Hippocampal formation (tissue), 2 donors: ENCODE data around the gene VPS13A.
A peak's percentile ranks its signal among the peaks of the same experiment; 100 is the strongest.
"Not testable (repeated sequence)": the region's sequence is repeated elsewhere in the genome, so short reads cannot be mapped to it uniquely, and the experiment has no call there.

Source experiments
- DNase-seq, 2 donors: peaks; one replicate each; lab custom pipeline; 2025; lab: John Stamatoyannopoulos, UW

The VPS13A gene

GRCh38 chr9:77188242-77188641 is 10.9 kb downstream of the VPS13A start:
- DNase-seq: no peak

- DNase-seq: no peak
Observed at GRCh38 chr9:77194423-77194822, 17.1 kb downstream of the VPS13A start.

GRCh38 chr9:77210116-77210515 is 32.8 kb downstream of the VPS13A start:
- no peak for DNase-seq

DNA sequence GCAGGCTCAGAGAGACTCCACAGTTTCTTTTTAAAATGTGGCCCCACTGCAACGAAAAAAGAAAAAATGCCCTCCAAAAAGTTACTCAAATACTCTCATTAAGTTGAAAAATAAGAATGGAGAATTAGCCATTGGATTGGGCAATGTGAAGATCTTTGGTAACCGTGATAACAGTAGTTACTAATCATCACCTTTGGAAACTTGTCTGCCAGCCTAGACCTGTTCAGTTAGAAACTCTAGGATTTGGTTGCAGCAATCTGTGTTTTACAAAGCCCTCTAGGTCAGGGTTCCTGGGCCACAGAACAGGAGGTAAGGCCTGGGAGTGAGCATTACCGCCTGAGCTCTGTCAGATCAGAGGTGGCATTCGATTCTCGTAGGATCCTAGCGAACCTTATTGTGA is 34.2 kb downstream of the VPS13A start:
- DNase-seq: no peak

DNA sequence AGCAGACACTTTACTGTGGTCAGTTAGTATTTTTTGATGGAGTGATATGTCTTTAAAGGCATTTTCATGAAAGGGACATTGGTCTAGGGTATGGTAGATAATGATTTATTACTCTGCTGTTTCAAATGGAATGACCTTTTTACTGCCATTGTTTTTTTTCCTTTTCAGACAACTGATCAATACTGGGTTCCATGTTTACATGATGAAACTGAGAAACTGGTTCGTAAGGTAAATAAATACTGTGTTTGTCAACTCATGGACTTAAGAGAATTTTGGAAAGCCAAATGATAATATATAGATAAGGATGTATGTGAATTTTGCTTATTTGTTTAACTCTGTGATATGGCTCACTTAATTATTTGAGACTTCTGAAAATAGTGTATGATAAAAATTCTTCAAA is 35.5 kb downstream of the VPS13A start:
- DNase-seq: no peak

DNA sequence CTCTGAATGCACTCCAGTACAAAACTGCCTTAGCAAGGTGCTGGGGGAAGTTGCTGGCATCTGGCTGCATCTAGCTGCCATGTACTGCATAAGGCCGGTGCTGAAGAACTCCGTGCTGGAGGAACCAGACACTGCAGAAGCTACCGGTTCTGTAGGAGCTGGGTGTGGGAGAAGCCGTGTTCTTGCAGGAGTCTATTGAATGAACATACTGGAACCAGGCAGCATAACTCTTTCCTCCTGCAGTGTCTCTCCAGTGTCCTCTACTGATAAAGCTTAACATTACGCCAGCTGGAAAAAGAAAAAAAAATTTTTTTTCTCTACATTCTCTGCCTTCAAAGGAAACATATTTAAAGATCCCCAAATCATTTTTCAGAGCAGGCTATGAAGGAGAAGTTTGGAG is 38.5 kb downstream of the VPS13A start:
- peak in 1 of 2 donors; percentile 56 for DNase-seq

DNA sequence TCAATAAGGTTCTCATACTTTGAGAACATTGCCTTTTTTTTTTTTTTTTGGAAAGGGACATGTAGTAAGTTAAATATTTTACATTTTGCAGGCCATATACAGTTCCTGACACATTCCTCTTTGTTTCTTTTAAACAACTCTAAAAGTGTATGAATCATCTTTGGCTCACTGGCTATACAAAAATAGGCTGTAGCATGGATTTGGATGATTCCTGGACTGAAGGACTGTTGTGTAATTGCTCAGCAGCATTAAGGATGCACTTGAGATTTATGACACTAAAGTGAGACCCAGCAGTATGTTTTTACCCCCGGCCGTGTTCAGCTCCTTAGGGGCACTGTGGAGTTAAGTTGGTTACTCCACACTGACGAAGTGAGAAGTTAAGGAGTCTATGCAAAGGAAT is 41.3 kb downstream of the VPS13A start:
- no peak for DNase-seq

GRCh38 chr9:77221431-77221830 is 44.1 kb downstream of the VPS13A start:
- no peak for DNase-seq

DNA sequence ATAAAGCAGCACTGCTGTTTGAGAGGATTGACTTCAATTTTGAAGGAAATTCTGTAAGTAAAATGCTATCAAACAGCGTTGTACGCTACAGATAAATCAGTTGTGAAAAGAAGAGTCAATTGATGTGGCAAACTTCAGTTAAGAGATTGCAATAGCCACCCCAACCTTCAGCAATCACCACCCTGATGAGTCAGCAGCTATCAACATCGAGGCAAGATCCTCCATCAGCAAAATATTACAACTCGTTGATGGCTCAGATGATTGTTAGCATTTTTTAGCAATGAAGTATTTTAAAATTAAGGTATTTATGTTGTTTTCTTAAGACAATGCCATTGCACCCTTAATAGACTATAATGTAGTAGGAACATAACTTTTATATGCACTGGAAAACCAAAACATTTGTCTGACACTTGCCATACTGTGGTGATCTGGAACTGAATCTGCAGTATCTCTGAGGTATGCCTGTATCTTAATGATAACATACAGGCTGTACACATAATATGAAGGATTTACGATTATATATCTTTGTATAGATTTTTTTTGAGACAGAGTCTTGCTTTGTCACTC is 47.5 kb downstream of the VPS13A start:
- DNase-seq: no peak

GRCh38 chr9:77236693-77237092 is 59.4 kb downstream of the VPS13A start:
- no peak for DNase-seq

- DNase-seq: no peak
Observed at GRCh38 chr9:77237896-77238295, 60.6 kb downstream of the VPS13A start.

DNA sequence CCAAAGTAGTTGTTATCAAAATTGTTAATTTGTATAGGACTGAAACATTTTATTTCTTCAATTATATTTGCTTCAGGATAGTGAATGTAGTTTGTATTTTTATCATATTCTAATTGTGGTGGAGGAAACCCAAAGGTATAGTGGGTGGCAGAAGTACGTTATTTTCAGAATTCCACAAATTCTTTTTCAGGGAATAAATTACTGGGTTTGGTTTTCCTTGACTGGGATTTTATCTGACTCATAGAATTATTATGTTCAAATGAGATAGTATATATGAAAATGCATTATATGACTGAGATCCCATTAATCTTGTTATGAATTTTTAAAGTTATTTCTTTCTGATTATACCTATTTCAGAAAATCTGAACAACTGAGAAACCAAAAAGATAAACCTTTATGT is 73.7 kb downstream of the VPS13A start:
- DNase-seq: no peak

- DNase-seq: no peak
Observed at GRCh38 chr9:77257275-77257674, 79.9 kb downstream of the VPS13A start.

DNA sequence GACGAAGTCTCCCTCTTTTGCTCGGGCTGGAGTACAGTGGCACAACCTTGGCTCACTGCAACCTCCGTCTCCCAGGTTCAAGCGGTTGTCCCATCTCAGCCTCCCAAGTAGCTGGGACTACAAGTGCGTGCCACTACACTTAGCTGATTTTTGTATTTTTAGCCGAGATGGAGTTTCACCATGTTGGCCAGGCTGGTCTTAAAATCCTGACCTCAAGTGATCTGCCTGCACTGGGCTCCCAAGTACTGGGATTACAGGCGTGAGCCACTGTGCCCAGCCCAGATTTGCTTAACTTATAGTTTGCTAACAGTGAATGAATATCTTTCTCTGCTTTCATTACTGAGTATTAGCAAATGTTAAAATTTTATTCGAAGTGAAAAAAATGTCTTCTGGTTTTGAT is 84.3 kb downstream of the VPS13A start:
- no peak for DNase-seq

DNA sequence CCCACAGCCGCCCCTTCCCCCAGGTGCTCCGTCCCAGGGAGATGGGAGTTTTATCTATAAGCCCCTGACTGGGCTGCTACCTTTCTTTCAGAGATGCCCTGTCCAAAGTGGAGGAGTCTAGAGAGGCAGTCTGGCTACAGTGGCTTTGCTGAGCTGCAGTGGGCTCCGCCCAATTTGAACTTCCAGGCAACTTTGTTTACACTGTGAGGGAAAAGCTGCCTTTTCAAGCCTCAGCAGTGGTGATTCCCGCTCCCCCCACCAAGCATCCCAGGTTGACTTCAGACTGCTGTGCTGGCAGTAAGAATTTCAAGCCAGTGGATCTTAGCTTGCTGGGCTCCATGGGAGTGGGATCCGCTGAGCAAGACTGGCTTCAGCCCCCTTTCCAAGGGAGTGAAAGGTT is 90.4 kb downstream of the VPS13A start:
- not testable (repeated sequence) for DNase-seq

- no peak for DNase-seq
Observed at GRCh38 chr9:77271023-77271690, 93.8 kb downstream of the VPS13A start.

DNA sequence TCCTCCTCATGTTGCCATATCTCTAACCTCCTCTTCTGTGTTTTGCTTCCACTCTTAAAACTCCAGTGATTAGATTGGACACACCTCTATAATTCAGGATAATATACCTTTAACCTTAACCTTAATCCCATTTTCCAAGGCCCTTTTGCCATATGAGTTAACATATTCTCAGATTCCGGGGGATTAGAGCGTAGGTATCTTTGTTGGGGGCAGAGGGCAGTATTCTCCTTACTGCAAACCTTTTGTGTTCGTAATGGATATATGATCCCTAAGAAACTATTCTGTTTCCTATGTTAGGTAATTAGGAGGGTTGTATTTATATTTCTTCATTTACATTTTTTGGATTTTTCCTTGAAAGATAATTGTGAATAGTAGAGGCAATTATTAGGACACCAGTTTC is 99.5 kb downstream of the VPS13A start:
- DNase-seq: no peak

- no peak for DNase-seq
Observed at GRCh38 chr9:77277719-77278118, 100.4 kb downstream of the VPS13A start.

DNA sequence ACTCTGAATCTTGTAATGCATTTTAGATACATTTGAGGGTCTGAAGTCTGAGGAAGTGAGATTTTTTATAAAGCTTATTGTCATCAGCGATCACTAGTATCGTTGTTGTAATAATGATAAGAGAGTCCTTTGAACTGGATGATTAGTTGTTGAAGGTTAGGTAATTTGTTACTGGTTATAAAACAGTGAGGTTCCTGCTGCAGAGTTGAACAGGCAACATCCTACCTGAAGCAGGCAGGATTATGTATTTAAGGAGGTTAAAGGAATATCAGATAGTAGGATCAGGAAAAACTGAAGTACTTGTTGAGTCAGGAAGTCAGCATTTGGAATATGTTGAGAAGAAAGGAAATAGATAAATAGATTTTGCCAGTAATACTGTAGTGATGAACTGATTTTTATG is 106.7 kb downstream of the VPS13A start:
- no peak for DNase-seq

DNA sequence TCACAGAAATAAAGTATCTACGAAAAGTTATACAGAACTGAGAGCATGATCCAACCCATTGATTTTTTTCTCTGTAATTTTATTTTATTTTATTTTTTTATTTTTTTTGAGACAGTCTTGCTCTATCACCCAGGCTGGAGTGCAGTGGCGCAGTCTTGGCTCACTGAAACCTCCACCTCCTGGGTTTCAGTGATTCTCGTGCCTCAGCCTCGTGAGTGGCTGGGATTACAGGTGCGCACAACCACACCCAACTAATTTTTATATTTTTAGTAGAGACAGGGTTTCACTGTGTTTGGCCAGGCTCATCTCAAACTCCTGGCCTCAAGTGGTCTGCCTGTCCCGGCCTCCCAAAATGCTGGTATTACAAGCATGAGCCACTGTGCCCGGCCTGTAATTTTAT is 107.3 kb downstream of the VPS13A start:
- no peak for DNase-seq

GRCh38 chr9:77290373-77290772 is 113.0 kb downstream of the VPS13A start:
- no peak for DNase-seq

DNA sequence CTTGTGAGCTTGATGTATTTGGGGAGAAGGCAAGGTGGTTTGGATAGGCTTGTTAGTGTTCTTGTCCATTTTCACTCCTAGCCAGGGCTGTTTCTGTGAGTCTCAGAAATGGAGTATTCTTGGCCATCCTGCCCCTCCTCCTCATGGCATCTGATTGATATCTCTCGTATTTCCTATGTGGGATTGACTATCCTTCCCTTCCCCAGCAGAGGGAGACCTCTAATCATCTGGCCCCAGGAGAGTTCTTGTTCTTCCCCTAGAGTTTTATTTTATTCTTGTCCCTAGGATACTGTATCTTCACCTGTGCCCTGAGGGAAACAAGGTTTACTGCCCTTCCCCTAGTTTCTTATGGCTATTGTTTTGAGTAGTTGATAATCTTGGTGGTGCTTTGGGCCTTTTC is 114.4 kb downstream of the VPS13A start:
- no peak for DNase-seq

DNA sequence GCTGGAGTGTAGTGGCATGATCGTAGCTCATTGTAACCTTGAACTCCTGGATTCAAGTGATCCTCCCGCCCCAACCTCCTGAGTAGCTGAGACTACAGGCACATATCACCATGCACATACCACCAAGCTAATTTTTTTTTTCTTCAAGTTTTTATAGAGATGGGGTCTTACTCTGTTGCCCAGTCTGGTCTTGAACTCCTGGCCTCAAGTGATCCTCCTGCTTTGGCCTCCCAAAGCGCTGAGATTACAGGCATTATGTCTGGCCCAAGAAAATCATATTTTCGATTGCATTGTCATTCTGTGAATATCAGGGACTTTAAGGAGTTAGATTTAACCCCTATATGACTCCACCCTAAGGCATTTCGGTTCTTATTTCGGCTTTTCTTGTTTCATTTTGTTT is 116.6 kb downstream of the VPS13A start:
- no peak for DNase-seq

DNA sequence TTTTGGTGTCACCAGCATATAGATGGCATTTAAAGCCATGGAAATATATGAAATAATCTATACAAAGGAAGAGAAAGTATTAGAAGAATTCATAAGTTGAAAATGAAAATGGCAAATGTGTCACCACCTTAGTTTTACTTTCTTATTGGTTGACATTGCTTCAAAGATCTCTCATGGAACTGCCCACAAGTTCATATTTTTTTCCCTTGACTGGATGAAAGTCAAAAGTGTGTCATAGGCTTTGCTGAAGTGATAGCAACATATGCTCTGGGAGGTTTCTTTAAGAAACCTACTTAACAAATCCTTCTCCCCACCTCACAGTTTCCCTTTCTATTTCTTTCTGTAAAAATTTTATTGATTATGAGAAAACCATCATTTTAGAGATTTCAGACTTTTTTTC is 127.2 kb downstream of the VPS13A start:
- DNase-seq: no peak
